Measurements from ENCODE around the gene CLCNKB. TPM values are rescaled to one million over a fixed set of nuclear protein-coding genes. Genes with fewer than 3 reads are reported as not detected.

Gene CLCNKB
- total and polyA plus RNA-seq, 2 donors (not counting 3 experiments of a cell fraction or from before 2014, with no cell fraction given), result 0.18 TPM; not detected in 1

- H3K79me2 ChIP-seq (ENCODE audit: control insufficient read depth, insufficient read depth, low read length), result no peaks in the 10 kb centered on the region
- H4K20me1 ChIP-seq (replicated peaks; ENCODE audit: control insufficient read depth, extremely low read depth, insufficient read depth, low read length), result no peaks in the 10 kb centered on the region
- no peak for FAIRE-seq
- H3K36me3 ChIP-seq (ENCODE audit: control insufficient read depth in 2 of 2, extremely low read depth in 1 of 2, insufficient read depth in 2 of 2, low read length in 2 of 2), result no peaks in the 10 kb centered on the region
- H3K27me3 ChIP-seq (ENCODE audit: control insufficient read depth in 2 of 2, insufficient read depth in 2 of 2, low read length in 2 of 2), result peaks cover 0 to 9% of the 10 kb centered on the region in 2 experiments
- intact Hi-C loops (cut with micrococcal nuclease), result no loop called here
- no peak overlapping the region for H3K4me2 ChIP-seq (ENCODE audit: insufficient read depth, low read length)
- H3K4me1 ChIP-seq (ENCODE audit: control insufficient read depth, extremely low read depth, insufficient read depth, low read length), result no peaks in the 10 kb centered on the region
- TF ChIP-seq EZH2 (IDR thresholded peaks at IDR 0.05; ENCODE audit: borderline replicate concordance, low read depth, low read length, severe bottlenecking), result no peak
- TF ChIP-seq MYC (IDR thresholded peaks at IDR 0.05; ENCODE audit: low read depth, low read length), result no peak
- no peak for TF ChIP-seq CTCF (IDR thresholded peaks at IDR 0.05; ENCODE audit: extremely low read depth in 1 of 2, insufficient read depth in 1 of 2, low read depth in 1 of 2, low read length in 2 of 2)
- no peak for TF ChIP-seq JUN (IDR thresholded peaks at IDR 0.05; ENCODE audit: borderline replicate concordance, insufficient read depth, insufficient read length, low read depth)
- TF ChIP-seq, protein P1, sequence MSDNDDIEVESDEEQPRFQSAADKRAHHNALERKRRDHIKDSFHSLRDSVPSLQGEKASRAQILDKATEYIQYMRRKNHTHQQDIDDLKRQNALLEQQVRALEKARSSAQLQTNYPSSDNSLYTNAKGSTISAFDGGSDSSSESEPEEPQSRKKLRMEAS (IDR thresholded peaks at IDR 0.05; ENCODE audit: insufficient read depth, insufficient read length), result no peak
- no peak for TF ChIP-seq FOS (IDR thresholded peaks at IDR 0.05; ENCODE audit: borderline replicate concordance, insufficient read depth, low read length)
- TF ChIP-seq GATA2 (IDR thresholded peaks at IDR 0.05; ENCODE audit: insufficient read depth, insufficient read length, low read depth, low read length), result no peak
- H3K9me3 ChIP-seq (replicated peaks; ENCODE audit: control insufficient read depth, insufficient read depth, low read length), result no peaks in the 10 kb centered on the region
- no peak for DNase-seq (ENCODE audit: low read depth, low spot score)
- POLR2A ChIA-PET, result no interaction called here
- dilution Hi-C loops (cut with MboI; ENCODE audit: extremely low pct_ligation_motif_present, low sequenced_read_pairs), result no loop called here
- BruUV-seq (replicated peaks), result no TSS peak
- H3K9ac ChIP-seq (replicated peaks; ENCODE audit: extremely low read depth, insufficient read depth, low read length), result no peak overlapping the region
- H3K9me1 ChIP-seq (replicated peaks; ENCODE audit: control insufficient read depth, extremely low read depth, insufficient read depth, low read length), result no peaks in the 10 kb centered on the region
- CTCF ChIA-PET, result interaction anchor here (0.7 kb wide), 1 partner anchor 17 kb away, joined by 4 read pairs; no protein-coding TSS in a partner anchor
- no peak overlapping the region for H3K4me3 ChIP-seq (replicated peaks in 1 of 3; ENCODE audit: insufficient read depth in 1 of 3, low read depth in 1 of 3, low read length in 3 of 3)
- H3K27ac ChIP-seq (ENCODE audit: insufficient read depth, low read depth, low read length), result no peak overlapping the region
- no peak overlapping the region for H2AFZ ChIP-seq (ENCODE audit: low read depth, low read length)
Observed at GRCh38 chr1:16099412-16099811, 55.8 kb downstream of the CLCNKB start.
